ENCODE measurements around the gene TNPO2.

Gene TNPO2

DNA sequence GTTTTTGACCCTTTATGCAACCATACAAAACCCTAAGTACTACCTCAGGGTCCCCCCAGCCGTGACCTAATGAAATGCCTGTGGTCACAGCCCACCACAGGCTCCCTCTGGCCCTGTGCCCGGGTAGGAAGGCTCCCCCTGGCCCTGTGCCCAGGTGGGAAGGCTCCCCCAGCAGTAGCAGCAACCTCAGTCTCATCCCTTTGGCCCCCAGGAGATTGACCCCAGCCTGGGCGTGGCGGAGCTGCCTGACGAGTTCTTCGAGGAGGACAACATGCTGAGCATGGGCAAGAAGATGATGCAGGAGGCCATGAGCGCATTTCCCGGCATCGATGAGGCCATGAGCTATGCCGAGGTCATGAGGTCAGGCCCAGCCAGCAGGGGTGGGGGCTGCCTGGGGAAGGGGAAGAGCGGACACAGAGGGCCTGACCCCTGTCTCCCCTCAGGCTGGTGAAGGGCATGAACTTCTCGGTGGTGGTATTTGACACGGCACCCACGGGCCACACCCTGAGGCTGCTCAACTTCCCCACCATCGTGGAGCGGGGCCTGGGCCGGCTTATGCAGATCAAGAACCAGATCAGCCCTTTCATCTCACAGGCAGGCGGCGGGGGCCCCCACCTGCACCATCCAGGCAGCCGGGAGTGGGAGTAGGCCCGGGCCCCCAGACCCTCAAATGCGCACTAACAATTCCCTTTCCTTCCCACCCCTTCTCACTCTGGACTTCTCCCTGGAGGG is 21.6 kb upstream of the TNPO2 start:
- no peak overlapping the region for H3K4me3 ChIP-seq (ENCODE audit: low read depth, low read length)
- TF ChIP-seq, protein P1, sequence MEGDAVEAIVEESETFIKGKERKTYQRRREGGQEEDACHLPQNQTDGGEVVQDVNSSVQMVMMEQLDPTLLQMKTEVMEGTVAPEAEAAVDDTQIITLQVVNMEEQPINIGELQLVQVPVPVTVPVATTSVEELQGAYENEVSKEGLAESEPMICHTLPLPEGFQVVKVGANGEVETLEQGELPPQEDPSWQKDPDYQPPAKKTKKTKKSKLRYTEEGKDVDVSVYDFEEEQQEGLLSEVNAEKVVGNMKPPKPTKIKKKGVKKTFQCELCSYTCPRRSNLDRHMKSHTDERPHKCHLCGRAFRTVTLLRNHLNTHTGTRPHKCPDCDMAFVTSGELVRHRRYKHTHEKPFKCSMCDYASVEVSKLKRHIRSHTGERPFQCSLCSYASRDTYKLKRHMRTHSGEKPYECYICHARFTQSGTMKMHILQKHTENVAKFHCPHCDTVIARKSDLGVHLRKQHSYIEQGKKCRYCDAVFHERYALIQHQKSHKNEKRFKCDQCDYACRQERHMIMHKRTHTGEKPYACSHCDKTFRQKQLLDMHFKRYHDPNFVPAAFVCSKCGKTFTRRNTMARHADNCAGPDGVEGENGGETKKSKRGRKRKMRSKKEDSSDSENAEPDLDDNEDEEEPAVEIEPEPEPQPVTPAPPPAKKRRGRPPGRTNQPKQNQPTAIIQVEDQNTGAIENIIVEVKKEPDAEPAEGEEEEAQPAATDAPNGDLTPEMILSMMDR (IDR thresholded peaks at IDR 0.05; ENCODE audit: control insufficient read depth, extremely low read depth, insufficient read depth): no peak
- no peak for DNase-seq (ENCODE audit: low read depth)

DNA sequence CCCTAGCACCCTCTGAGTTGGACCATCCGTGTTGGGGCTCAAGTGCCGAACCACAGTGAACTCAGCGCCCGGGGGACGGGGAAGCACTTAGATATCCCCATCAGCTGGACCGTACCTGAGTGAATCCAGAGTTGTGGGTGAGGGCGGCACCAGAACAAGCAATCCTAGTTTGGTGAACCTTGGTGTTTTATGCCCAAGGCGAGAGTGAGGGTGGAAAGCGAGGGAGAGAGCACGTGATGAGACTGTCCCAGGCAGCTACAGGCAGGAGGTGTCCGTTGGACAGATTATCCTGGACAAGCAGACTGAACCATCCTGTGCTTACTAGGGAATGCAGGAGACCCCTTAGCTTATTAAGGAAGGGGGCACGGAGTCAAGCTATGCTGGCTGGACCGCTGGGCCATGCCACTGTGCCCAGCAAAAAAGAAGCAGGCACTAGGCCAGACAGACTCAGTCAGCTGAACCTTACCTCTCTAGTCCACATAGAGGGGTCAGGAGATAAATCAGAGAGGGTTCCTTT is 14.2 kb upstream of the TNPO2 start:
- TF ChIP-seq, protein P1 (IDR thresholded peaks at IDR 0.05; ENCODE audit: control insufficient read depth, extremely low read depth, insufficient read depth): no peak
- DNase-seq (ENCODE audit: low read depth): no peak
- H3K4me3 ChIP-seq (ENCODE audit: low read depth, low read length): peak overlapping the region; percentile 100

DNA sequence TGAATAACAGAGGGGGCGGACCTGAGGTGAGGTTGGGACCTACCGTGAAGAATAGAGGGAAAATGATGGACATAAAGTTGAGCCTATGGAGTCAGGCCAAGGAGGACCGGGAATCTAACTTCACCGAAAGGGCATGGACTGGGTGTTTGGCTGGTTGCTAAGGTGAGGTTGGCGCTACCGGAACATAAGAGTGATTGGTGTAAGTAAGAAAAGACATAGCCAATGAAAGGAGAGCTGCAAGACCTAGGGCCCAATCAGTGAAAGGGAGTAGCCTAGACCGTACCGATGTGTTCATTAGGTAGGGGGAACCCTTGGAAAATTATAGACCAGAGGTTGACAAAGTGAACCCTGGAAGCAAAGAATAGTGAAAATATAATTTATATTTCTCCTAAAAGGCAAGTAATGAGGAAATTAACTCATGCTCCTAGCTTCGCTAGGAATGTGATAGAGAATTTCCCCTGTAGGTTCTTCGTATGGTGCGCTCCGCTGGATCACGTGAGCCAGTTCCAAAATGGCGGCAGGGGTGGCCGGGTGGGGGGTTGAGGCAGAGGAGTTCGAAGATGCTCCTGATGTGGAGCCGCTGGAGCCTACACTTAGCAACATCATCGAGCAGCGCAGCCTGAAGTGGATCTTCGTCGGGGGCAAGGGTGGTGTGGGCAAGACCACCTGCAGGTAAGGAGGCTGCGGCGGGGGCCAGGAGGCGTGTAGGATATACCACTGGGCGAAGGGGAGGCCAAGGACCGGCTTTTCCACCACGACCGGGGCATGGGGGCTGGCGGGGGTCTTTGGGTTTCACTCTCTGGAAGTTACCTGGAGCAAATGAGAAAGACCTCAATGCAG is 13.5 kb upstream of the TNPO2 start, which contains the start of gene GET3:
Gene GET3 (plus strand): TSS at position 503 of the 840 bp plus-strand sequence. CDS start 9 bp downstream, at position 512.
- peak within 1 kb of the TSS; percentile 100 for H3K4me3 ChIP-seq (ENCODE audit: low read depth, low read length)
- TF ChIP-seq, protein P1 (IDR thresholded peaks at IDR 0.05; ENCODE audit: control insufficient read depth, extremely low read depth, insufficient read depth): no peak
- DNase-seq (ENCODE audit: low read depth): peak; percentile 100

DNA sequence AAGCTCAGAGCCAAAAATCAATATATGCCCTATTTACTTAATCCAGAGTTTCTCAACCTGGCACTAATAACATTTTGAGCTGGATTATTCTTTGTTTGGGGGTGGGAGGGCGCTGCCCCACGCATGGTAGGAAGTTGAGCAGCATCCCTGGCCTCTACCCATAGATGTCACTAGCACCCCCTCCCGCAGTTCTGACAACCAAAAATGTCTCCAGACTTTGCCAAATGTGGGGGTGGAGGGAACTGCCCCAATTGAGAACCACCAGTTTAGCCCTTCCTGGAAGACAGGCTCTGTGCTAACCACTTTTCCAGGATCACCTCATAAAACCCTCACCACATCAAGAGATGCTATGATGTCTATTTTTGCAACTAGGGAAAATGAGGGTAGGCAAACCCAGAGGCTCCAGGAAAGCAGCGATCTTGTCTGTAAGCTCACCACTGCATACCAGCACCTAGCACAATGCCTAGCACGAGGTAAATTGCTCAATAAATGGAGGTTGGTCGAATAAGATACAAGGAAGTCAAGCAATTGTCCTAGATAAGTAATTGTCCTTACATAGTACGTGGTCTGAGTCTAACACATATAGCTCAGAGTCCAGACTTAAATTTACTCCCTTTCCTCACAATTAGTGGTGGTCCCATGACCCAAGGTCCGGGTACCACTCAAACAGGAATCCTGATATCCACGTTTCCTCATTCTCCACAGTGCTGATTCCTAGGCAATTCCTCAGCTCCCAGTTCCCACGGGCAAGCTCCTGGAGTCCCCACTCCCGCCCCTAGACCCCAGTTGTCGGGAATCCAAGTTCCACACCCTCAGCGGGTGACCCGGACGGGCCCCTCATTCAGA is 9.9 kb upstream of the TNPO2 start:
- H3K4me3 ChIP-seq (ENCODE audit: low read depth, low read length): peak overlapping the region; percentile 88
- no peak for DNase-seq (ENCODE audit: low read depth)
- TF ChIP-seq, protein P1 (IDR thresholded peaks at IDR 0.05; ENCODE audit: control insufficient read depth, extremely low read depth, insufficient read depth): peak; percentile 54

DNA sequence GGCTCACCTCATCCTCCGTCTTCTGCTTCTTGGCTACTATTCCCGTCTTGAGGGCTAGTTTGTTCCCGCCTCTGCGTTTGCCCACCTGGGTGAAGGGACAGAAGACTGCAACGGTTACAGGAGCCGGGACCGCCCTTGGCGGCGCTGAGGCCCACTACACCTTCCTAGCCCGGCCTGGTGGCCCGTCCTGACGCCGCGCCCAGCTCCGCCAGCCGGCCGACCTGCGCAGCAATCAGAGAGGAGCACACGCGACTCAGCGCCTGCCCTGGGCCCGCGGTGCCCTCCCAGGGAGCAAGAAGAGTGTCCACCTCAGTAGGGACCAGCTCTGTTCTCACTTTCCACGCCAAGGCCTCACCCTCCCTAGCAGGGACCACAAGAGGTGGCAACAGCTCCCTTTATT is 7.6 kb upstream of the TNPO2 start:
- DNase-seq (ENCODE audit: low read depth): no peak
- TF ChIP-seq, protein P1 (IDR thresholded peaks at IDR 0.05; ENCODE audit: control insufficient read depth, extremely low read depth, insufficient read depth): no peak
- H3K4me3 ChIP-seq (ENCODE audit: low read depth, low read length): no peak overlapping the region

DNA sequence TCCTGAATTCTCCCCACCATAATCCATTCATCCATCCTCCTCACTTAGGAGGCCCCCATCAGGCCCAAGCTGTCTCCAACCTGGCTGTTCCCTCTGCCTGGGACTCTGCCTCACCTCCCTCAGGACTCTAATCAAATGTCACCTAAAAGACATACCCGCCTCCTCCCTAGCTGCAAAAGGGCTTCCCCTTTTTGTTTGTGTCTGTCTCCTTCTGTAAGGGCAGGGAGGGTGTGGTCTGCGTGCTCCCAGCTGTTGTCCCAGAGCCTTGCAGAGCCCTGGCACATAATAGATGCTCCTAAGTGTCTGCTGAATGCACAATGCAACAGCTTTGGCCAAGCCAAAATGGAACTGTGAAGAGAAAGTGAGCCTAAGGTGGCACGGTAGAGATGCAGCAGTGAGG is 6.3 kb upstream of the TNPO2 start:
- TF ChIP-seq, protein P1 (IDR thresholded peaks at IDR 0.05; ENCODE audit: control insufficient read depth, extremely low read depth, insufficient read depth): no peak
- H3K4me3 ChIP-seq (ENCODE audit: low read depth, low read length): no peak overlapping the region
- DNase-seq (ENCODE audit: low read depth): no peak

All from LNCaP clone FGC (cell line).